Activated naive CD4-positive, alpha-beta T cell treated with anti-CD3 and anti-CD28 coated beads, Interleukin-2, amount 10 ng/mL, durations not matched to agents 7 days and 5 days (primary cell): ENCODE measurements around the gene CHPF.

ENCODE experiments used
- CTCF ChIA-PET: fragments of 350-600 bp; sonication (Branson Sonifier 250); formaldehyde crosslinking; loops from one replicate; lab custom pipeline; 2021; ENCODE audit warnings: antibody characterized with exemption; lab: Charles Lee
- DNase-seq: peaks from one replicate; pipeline ENCODE4 v3.0.0-alpha.2; 2020
- H3K27ac Mint-ChIP-seq: one replicate; pipeline ENCODE4 v1.8.0; 2021; ENCODE audit warnings: mild to moderate bottlenecking, moderate library complexity, mixed read lengths
- H3K27me3 Mint-ChIP-seq: one replicate; pipeline ENCODE4 v1.8.0; 2021; ENCODE audit warnings: mild to moderate bottlenecking, mixed read lengths
- H3K36me3 Mint-ChIP-seq: one replicate; pipeline ENCODE4 v1.8.0; 2021; ENCODE audit warnings: mixed read lengths
- H3K4me1 Mint-ChIP-seq: one replicate; pipeline ENCODE4 v1.8.0; 2021; ENCODE audit warnings: mixed read lengths
- H3K4me3 Mint-ChIP-seq: one replicate; pipeline ENCODE4 v1.8.0; 2021; ENCODE audit warnings: mild to moderate bottlenecking, moderate library complexity, mixed read lengths
- H3K9me3 Mint-ChIP-seq: one replicate; pipeline ENCODE4 v1.8.0; 2021; ENCODE audit warnings: mixed read lengths

CHPF gene

DNA sequence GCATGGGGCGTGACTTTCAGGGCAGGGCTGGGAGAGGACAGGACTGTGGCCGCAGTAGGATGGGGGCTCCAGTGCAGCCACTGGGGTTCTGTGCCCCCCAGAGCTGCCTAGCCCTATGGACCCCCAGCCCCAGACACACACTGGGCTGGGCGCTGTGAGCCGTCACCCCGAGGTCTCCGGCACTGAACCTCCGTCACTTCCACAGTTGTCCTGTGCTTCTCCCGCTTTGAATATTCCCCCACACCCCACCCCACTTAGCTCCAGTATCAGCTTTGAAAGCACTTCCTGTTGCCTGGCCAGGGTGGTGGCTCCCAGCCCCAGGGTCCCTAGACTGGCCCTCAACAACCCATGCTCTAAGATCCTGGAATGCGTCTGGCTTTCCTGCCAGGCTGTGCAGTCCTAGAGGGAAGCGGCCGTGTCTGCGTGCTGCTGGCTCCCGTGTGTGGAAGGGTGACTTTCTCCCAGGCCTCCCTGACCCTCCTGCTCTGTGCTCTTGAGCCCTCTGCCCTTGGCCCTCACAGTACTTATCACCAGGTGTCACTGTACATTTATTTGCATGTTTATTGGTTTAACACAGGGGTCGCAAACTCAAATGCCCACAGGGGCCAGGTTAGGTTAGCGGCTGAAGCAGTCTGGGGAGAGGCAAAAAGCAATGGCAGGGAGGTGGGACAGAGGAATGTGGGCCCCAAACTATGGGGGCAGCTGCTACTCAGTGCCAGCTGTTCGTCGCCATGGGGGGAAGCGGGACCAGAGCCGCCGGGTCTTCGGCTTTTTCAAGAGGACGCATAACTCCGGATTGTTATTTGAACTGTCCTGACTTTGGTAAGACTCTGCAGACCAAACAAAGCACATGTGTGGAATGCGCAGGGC, 17.8 kb upstream of the CHPF start:
- no peaks in the 10 kb centered on the region for H3K4me1 Mint-ChIP-seq

DNA sequence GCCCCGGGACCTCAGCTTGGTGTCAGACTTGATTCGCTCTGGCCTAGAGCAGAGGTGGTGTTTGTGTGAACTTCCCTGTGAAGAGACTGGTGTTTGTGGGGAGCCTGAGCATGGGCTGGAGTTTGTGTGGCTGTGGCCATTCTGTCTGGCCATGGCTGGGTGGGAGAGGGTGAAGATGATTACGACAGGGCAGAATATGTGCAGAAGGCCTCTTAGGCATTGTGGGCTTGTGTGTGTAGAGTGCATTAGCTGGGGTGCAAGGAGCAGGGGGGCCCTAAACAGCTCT, 17.2 kb upstream of the CHPF start:
- no peaks in the 10 kb centered on the region for H3K9me3 Mint-ChIP-seq
- DNase-seq, result no peak
- H3K4me3 Mint-ChIP-seq, result no peak overlapping the region
- H3K27me3 Mint-ChIP-seq, result peaks cover 23% of the 10 kb centered on the region
- CTCF ChIA-PET, result interaction anchor here (0.7 to 3.8 kb wide), 17 partner anchors 8 to 82 kb away, joined by 3 to 35 read pairs (median 5); partner anchors contain the start of gene OBSL1
- no peaks in the 10 kb centered on the region for H3K36me3 Mint-ChIP-seq
- no peak overlapping the region for H3K27ac Mint-ChIP-seq
- H3K4me1 Mint-ChIP-seq, result no peaks in the 10 kb centered on the region

More for the DNA sequence above, 17.8 kb upstream of the CHPF start:
- DNase-seq, result no peak
- CTCF ChIA-PET, result interaction anchor here (0.8 to 3.8 kb wide), 11 partner anchors 7 to 82 kb away, joined by 3 to 35 read pairs (median 5); no protein-coding TSS in a partner anchor
- H3K27ac Mint-ChIP-seq, result no peak overlapping the region
- H3K36me3 Mint-ChIP-seq, result no peaks in the 10 kb centered on the region
- H3K4me3 Mint-ChIP-seq, result no peak overlapping the region
- no peaks in the 10 kb centered on the region for H3K9me3 Mint-ChIP-seq
- H3K27me3 Mint-ChIP-seq, result peaks cover 29% of the 10 kb centered on the region

DNA sequence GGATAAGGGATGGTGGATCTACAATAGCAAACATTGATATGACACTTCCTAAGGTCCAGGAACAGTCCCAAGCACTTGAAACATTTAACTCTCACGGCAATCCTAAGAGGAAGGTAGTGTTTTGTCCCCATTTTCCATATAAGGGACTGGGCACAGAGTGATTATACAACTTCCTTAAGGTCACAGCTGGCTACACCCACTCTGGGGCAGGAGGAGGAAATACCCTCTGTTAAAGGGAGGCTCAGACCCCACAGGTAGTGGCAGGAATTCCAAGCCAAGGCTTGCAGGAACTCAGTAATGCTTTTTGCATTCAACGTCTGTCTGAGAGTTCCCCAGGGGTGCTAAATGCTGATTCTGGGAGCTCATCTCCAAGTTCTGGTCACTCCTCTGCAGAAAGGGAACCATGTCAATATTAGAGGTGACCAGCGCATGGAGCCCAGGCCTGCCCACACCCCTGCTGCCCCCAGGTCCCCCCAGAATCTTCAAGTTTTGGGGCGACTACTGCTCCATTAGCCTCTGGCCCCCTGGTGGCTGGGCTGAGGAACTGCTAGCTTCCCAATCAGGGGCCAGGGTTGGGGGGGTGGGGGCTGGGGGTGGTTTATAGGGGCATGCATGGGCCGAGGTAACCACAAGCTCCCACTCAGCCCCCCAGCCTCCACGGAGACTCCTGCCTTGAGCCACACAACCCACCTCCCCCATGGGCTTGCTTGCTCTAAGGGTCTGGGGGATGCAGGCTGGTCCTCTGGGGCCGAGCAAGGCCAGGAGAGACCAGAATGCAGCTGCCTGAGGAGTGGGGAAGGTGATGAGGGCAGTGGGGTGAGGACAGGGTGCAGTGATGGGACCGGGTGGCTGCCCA, 16.7 kb upstream of the CHPF start:
- DNase-seq, result peak; percentile 32
- Mint-ChIP-seq H3K36me3 (no peaks in the 10 kb centered on the region), H3K27me3 (peaks cover 21% of the 10 kb centered on the region), H3K4me3 (no peak overlapping the region), H3K4me1 (no peaks in the 10 kb centered on the region), H3K27ac (no peak overlapping the region), H3K9me3 (no peaks in the 10 kb centered on the region)
- CTCF ChIA-PET, result interaction anchor here (0.7 to 3.8 kb wide), 18 partner anchors 9 to 85 kb away, joined by 3 to 35 read pairs (median 5); partner anchors contain the start of gene OBSL1

DNA sequence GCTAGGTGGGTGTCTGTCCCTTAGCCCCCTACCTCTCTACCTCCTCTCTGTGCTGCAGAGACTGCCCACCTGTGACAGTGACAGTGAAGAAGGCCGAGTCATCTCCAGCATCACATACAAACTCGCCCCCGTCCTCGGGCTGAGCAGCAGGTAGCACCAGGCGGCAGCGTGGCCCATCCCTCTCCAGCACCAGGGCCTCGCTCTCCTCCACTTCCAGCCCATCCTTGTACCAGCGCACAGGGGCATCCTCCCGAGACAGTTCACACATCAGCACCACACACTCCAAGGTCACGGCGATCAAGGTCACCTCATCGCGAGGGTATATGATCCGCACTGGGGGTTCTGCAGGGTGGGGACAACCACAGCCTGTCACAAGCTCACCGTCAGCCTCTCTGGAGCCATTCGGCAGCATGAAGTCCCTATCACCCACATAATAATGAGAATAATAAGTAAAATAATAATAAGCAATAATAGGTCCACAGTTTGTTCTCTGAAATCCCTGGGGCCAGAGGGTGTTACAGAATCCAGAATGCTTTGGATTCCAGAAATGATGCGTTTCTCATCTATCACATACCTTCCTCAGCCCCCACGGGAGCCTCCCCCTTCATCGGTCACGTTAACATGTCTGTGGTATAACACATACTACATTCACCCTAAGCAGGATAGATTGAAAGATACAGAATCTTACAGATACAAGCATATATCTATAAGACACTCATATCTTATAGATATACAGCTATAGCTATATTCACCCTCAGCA, 15.7 kb upstream of the CHPF start:
- no peaks in the 10 kb centered on the region for H3K9me3 Mint-ChIP-seq
- CTCF ChIA-PET, result interaction anchor here (1.0 to 3.8 kb wide), 8 partner anchors 9 to 86 kb away, joined by 3 to 35 read pairs (median 7); partner anchors contain the start of gene OBSL1
- peaks cover 18% of the 10 kb centered on the region for H3K27me3 Mint-ChIP-seq
- DNase-seq, result no peak
- no peak overlapping the region for H3K4me3 Mint-ChIP-seq
- H3K27ac Mint-ChIP-seq, result no peak overlapping the region
- no peaks in the 10 kb centered on the region for H3K4me1 Mint-ChIP-seq
- no peaks in the 10 kb centered on the region for H3K36me3 Mint-ChIP-seq

DNA sequence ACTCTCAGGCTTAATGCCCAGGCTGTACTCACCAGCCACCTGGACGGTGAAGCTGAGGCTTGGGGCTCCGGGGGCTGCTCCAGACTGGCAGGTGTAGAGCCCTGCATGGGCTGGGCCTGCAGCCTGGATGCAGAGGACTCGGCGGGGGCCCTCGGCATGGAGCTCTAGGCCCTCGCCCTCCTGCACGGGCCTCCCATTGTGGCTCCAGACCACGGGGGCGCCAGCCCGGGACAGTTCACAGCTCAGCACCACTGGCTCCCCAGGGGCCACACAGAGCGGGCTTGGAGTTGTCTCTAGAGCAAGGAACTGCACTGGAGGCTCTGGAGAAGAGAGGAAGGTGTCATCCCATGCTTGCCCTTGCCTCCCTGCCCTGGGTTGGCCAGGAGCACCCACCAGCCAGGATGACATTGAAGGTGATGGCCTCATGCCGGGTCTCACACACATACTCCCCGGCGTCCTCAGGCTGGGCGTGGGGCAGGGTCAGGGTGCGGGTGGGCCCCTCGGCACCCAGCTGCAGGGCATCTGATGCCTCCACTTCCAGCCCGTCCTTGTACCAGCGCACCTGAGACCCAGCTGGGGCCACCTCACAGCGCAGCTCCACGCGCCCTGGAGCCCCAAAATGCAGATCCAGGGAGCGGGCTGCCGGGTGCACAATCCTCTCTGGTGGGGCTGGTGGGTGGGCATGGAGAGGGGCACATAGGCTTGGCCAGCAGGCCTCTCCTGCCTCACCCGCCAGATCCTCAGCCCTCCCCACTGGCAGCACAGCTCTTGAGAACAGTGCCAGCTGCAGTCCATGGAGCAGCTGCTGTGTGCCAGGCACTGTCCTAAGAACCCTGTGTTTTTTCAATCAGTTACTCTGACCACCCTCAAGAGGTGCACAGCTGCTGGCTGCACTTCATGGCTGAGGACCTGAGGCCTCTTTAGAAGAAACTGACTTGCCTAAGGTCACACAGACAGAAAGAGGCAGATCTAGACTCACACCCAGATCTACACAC, 14.5 kb upstream of the CHPF start:
- H3K9me3 Mint-ChIP-seq, result no peaks in the 10 kb centered on the region
- CTCF ChIA-PET, result interaction anchor here (1.6 to 2.0 kb wide), 3 partner anchors 16 to 62 kb away, joined by 5 to 7 read pairs (median 6); a partner anchor contains a TSS
- no peak overlapping the region for H3K4me3 Mint-ChIP-seq
- H3K36me3 Mint-ChIP-seq, result no peaks in the 10 kb centered on the region
- peaks cover 4% of the 10 kb centered on the region for H3K4me1 Mint-ChIP-seq
- peaks cover 31% of the 10 kb centered on the region for H3K27me3 Mint-ChIP-seq
- no peak for DNase-seq
- no peak overlapping the region for H3K27ac Mint-ChIP-seq

DNA sequence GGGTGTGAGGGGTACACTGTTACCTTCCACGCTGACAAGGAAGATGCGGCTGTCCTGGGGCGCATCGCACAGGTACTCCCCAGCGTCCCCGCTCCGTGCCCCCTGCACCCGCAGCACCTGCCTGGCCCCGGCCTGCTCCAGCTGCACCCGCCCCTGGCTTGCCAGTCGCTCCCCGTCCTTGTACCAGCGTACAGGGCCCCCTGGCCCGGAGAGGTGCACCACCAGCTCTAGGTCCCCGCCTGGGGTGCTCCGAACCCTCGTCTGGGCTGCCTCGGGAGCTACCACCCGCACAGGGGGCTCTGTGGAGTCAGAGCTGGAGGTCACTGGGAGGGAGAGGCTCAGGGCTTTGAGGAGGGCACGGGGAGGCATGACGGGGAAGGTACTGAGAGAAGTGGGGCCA, 13.7 kb upstream of the CHPF start:
- H3K9me3 Mint-ChIP-seq, result no peaks in the 10 kb centered on the region
- H3K36me3 Mint-ChIP-seq, result no peaks in the 10 kb centered on the region
- peaks cover 4% of the 10 kb centered on the region for H3K4me1 Mint-ChIP-seq
- DNase-seq, result no peak
- H3K27ac Mint-ChIP-seq, result no peak overlapping the region
- peaks cover 38% of the 10 kb centered on the region for H3K27me3 Mint-ChIP-seq
- CTCF ChIA-PET, result interaction anchor here (1.6 to 2.0 kb wide), 3 partner anchors 15 to 62 kb away, joined by 5 to 7 read pairs (median 6); a partner anchor contains a TSS
- no peak overlapping the region for H3K4me3 Mint-ChIP-seq

DNA sequence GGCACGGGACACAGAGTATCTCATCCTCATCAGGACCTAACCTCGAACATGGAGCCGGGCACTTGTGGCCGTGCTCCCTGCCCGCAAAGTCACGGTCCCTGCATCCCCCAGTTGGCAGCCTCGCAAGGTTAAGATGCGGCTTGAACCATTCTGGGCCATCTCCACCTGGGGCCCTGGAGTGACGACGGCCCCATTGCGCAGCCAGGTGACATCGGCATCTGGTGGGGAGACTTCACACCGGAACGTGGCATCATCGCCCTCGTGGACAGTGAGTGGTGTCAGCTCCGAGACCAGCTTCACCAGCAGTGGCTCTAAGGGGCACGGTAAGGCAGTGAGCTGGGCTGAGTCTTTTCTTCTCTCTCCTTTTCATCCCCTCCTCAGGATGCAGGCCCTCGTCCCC, 12.8 kb upstream of the CHPF start:
- Mint-ChIP-seq H3K9me3 (no peaks in the 10 kb centered on the region), H3K4me3 (no peak overlapping the region), H3K36me3 (no peaks in the 10 kb centered on the region), H3K27ac (no peak overlapping the region), H3K27me3 (peaks cover 47% of the 10 kb centered on the region), H3K4me1 (peaks cover 10% of the 10 kb centered on the region)
- CTCF ChIA-PET, result interaction anchor here (2.0 kb wide), 1 partner anchor 61 kb away, joined by 5 read pairs; a partner anchor contains a TSS
- no peak for DNase-seq

DNA sequence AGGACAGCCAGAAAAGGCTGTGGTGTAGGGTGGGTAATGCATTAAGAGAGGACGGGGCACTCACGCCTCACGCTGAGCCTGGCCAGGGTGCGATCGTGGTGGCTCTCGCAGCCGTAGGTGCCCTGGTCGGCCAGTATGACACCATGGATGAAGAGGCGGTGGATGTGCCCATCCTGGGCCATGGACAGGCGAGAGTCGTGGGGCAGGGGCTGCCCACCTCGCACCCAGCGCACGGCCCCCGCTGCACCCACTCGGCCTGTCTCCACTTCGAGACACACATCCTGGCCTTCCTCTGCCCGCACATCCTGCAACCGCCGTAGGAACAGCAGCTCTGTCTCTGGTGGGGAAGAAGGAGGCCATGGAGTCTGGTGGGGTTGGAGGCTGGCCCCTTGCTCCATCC, 12.3 kb upstream of the CHPF start:
- no peak overlapping the region for H3K27ac Mint-ChIP-seq
- H3K27me3 Mint-ChIP-seq, result peaks cover 52% of the 10 kb centered on the region
- H3K4me3 Mint-ChIP-seq, result no peak overlapping the region
- no peaks in the 10 kb centered on the region for H3K36me3 Mint-ChIP-seq
- CTCF ChIA-PET, result interaction anchor here (1.1 to 2.0 kb wide), 2 partner anchors 17 to 60 kb away, joined by 3 to 5 read pairs; partner anchors contain the start of gene INHA
- no peak for DNase-seq
- peaks cover 10% of the 10 kb centered on the region for H3K4me1 Mint-ChIP-seq
- H3K9me3 Mint-ChIP-seq, result no peaks in the 10 kb centered on the region

DNA sequence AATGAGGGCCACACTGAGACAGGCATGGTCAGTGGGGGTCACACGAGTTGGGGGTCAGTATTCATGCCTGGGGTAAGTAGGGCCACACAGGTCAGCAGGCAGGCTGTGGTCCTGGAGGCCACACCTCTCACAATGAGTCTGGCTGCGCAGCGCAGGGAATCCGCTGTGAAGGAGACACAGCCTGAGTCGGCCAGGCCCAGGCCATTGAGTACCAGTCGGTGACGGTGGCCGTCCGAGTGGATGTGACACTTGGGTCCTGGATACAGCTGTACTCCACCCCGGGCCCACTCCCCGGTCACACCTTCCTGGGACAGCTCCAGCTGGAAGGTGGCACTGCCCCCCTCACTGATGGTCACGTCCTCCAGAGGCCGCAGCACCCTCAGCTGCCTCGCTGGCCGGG, 10.7 kb upstream of the CHPF start:
- Mint-ChIP-seq H3K4me1 (peaks cover 10% of the 10 kb centered on the region), H3K9me3 (no peaks in the 10 kb centered on the region), H3K27ac (no peak overlapping the region), H3K4me3 (no peak overlapping the region), H3K36me3 (no peaks in the 10 kb centered on the region), H3K27me3 (peaks cover 63% of the 10 kb centered on the region)
- DNase-seq, result no peak
- CTCF ChIA-PET, result interaction anchor here (4.1 kb wide), 1 partner anchor 11 kb away, joined by 23 read pairs; the partner anchor contains the start of genes CHPF and TMEM198

DNA sequence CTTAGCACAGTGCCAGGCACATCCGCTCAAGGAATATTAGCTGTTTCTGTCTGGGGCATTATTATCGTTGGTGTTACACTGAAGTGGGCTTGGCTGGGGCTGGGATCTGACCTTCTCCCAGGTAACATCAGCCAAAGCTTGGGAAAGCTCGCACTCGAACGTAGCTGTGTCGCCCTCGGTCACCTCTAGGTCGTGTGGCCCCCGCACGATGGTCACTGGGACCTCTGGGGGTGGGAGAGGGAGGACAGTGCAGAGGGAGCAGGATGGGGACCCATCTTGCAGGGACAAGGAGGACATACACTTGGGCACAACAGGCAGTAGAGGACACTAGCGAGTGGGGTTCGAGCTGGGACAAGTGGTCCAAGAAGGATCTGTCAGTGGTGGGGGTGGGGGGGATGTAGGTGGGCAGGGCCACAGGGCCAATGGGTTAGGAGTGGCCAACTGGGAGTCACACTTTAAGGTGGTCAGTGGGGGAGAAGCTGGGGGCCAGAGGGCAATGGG, 9.9 kb upstream of the CHPF start:
- Mint-ChIP-seq H3K4me3 (peak overlapping the region; percentile 29), H3K36me3 (no peaks in the 10 kb centered on the region), H3K27me3 (peaks cover 65% of the 10 kb centered on the region), H3K4me1 (peaks cover 10% of the 10 kb centered on the region), H3K9me3 (no peaks in the 10 kb centered on the region), H3K27ac (no peak overlapping the region)
- no peak for DNase-seq
- CTCF ChIA-PET, result interaction anchor here (4.1 kb wide), 1 partner anchor 11 kb away, joined by 23 read pairs; the partner anchor contains the start of genes CHPF and TMEM198

DNA sequence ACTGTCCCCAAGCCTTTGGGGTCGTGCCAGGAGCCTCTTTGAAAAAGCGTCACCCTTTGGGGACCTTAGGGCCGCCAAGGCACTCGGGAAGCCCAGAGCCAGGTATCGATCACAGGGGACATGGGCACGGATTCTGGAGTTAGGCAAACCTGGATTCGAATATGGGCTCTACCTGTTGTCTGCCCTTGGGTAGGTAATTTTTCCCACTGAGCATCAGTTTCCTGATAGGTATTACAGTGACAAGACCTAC, 9.5 kb upstream of the CHPF start:
- no peak for DNase-seq
- no peaks in the 10 kb centered on the region for H3K9me3 Mint-ChIP-seq
- CTCF ChIA-PET, result interaction anchor here (4.1 kb wide), 1 partner anchor 10 kb away, joined by 23 read pairs; the partner anchor contains the start of genes CHPF and TMEM198
- peak overlapping the region; percentile 29 for H3K4me3 Mint-ChIP-seq
- H3K27me3 Mint-ChIP-seq, result peaks cover 62% of the 10 kb centered on the region
- H3K27ac Mint-ChIP-seq, result no peak overlapping the region
- H3K36me3 Mint-ChIP-seq, result no peaks in the 10 kb centered on the region
- peaks cover 10% of the 10 kb centered on the region for H3K4me1 Mint-ChIP-seq

DNA sequence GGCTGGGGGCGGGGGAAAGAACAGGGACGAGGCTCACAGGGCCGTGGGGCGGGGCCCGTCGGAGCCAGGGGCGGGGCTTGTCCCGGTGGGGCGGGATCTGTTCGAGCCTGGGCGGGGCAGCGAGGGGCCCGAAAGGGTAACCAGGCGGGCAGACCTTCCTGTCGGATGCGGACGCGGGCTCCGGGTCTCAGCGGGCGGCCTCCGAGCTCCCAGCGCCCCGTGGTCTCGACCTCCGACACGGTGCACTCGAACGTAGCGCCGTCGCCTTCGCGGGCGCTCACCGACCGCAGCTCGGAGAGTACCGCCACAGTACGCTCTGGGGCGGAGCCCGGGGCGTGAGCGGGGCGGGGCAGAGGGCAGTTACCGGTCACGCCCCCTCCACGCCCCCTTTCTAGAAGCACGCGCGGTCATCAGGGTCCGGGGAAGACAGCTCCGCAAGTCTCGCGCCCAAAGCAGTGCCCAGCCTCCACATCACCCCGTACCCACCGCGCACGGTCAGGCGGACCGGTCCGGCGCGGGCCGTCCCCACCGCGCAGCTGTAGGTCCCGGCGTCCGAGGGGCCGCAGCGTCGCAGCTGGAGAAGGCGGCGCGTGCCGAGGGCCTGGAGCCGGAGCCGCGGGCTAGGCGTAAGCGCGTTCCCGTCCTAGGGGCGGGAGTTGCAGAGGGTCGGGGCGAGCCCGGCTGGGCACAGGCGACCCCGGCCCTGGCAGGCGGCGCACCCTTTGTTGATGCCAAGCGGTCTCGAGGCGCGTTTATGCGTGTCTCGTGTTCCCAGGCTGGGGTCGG, 9.0 kb upstream of the CHPF start:
- Mint-ChIP-seq H3K27ac (peak overlapping the region; percentile 50), H3K4me3 (peak overlapping the region; percentile 71), H3K9me3 (no peaks in the 10 kb centered on the region), H3K27me3 (peaks cover 62% of the 10 kb centered on the region), H3K36me3 (no peaks in the 10 kb centered on the region), H3K4me1 (peaks cover 10% of the 10 kb centered on the region)
- peak; percentile 82 for DNase-seq
- CTCF ChIA-PET, result interaction anchor here (4.1 to 6.0 kb wide), 2 partner anchors 8 to 10 kb away, joined by 23 to 30 read pairs; partner anchors contain the start of genes CHPF and TMEM198
